Subcutaneous abdominal adipose tissue (tissue), 5 donors: Measurements from ENCODE around the gene NTSR1.

Experiments used
- H3K27ac ChIP-seq: one replicate; pipeline ENCODE4 v1.7.0; 2013; ENCODE audit warnings: low read depth, mild to moderate bottlenecking, inconsistent platforms, low read length, moderate library complexity
- H3K27me3 ChIP-seq, 5 donors: one replicate each; pipeline ENCODE4 v1.7.0; 2013; ENCODE audit warnings: low read length in 5 of 5, inconsistent platforms in 1 of 5; ENCODE audit not compliant: control insufficient read depth in 5 of 5, insufficient read depth in 4 of 5
- H3K36me3 ChIP-seq, 5 donors: one replicate each; pipeline ENCODE4 v1.7.0; 2013; ENCODE audit warnings: low read length in 5 of 5; ENCODE audit not compliant: control insufficient read depth in 5 of 5, insufficient read depth in 5 of 5
- H3K4me1 ChIP-seq, 5 donors: one replicate each; pipeline ENCODE4 v1.7.0; 2013; ENCODE audit warnings: low read length in 5 of 5, mild to moderate bottlenecking in 3 of 5, moderate library complexity in 1 of 5; ENCODE audit not compliant: control insufficient read depth in 5 of 5, insufficient read depth in 5 of 5
- H3K4me3 ChIP-seq, 5 donors: one replicate each; pipeline ENCODE4 v1.7.0; 2013; ENCODE audit warnings: low read length in 5 of 5, low read depth in 1 of 5
- H3K9ac ChIP-seq, 5 donors: one replicate each; pipeline ENCODE4 v1.7.0; 2013; ENCODE audit warnings: low read length in 5 of 5, mild to moderate bottlenecking in 4 of 5, moderate library complexity in 3 of 5
- H3K9me3 ChIP-seq, 5 donors: one replicate each; pipeline ENCODE4 v1.7.0; 2013; ENCODE audit warnings: low read length in 5 of 5; ENCODE audit not compliant: control insufficient read depth in 5 of 5
- donor health status: healthy.
- donor health status: healthy.
- donor health status: healthy.
- donor health status: healthy.
- donor health status: healthy.

Gene NTSR1

GRCh38 chr20:62741701-62742491 lies 33.3 kb downstream of the NTSR1 start:
- Histone ChIP-seq H3K36me3 (no peaks in the 10 kb centered on the region), H3K4me1 (peaks cover 0 to 25% (median 18%) of the 10 kb centered on the region in 5 donors), H3K4me3 (no peak overlapping the region), H3K27ac (no peak overlapping the region), H3K9ac (no peak overlapping the region), H3K27me3 (peaks cover 16 to 69% (median 39%) of the 10 kb centered on the region in 5 donors), H3K9me3 (no peaks in the 10 kb centered on the region)

- H3K27me3 ChIP-seq: peaks cover 16 to 63% (median 35%) of the 10 kb centered on the region in 5 donors
- no peaks in the 10 kb centered on the region for H3K9me3 ChIP-seq
- no peak overlapping the region for H3K27ac ChIP-seq
- H3K9ac ChIP-seq: no peak overlapping the region
- no peaks in the 10 kb centered on the region for H3K36me3 ChIP-seq
- H3K4me3 ChIP-seq: no peak overlapping the region
- H3K4me1 ChIP-seq: peaks cover 0 to 25% (median 18%) of the 10 kb centered on the region in 5 donors
Observed at GRCh38 chr20:62742550-62742949, 33.9 kb downstream of the NTSR1 start.

GRCh38 chr20:62742979-62743776 lies 34.5 kb downstream of the NTSR1 start:
- Histone ChIP-seq H3K4me3 (no peak overlapping the region), H3K9me3 (no peaks in the 10 kb centered on the region), H3K27me3 (peaks cover 12 to 62% (median 31%) of the 10 kb centered on the region in 5 donors), H3K36me3 (no peaks in the 10 kb centered on the region), H3K27ac (no peak overlapping the region), H3K4me1 (peaks cover 0 to 25% (median 18%) of the 10 kb centered on the region in 5 donors), H3K9ac (no peak overlapping the region)

GRCh38 chr20:62743777-62744317 lies 35.2 kb downstream of the NTSR1 start:
- no peak overlapping the region for H3K4me3 ChIP-seq
- peaks cover 0 to 6% (median 0%) of the 10 kb centered on the region in 5 donors for H3K9me3 ChIP-seq
- H3K27me3 ChIP-seq: peaks cover 10 to 59% (median 26%) of the 10 kb centered on the region in 5 donors
- no peak overlapping the region for H3K9ac ChIP-seq
- no peaks in the 10 kb centered on the region for H3K36me3 ChIP-seq
- H3K27ac ChIP-seq: no peak overlapping the region
- H3K4me1 ChIP-seq: peaks cover 0 to 25% (median 18%) of the 10 kb centered on the region in 5 donors

GRCh38 chr20:62744741-62745191 lies 36.1 kb downstream of the NTSR1 start:
- Histone ChIP-seq H3K9me3 (peaks cover 0 to 6% (median 0%) of the 10 kb centered on the region in 5 donors), H3K4me3 (no peak overlapping the region), H3K27me3 (peaks cover 10 to 51% (median 23%) of the 10 kb centered on the region in 5 donors), H3K9ac (no peak overlapping the region), H3K27ac (no peak overlapping the region), H3K36me3 (no peaks in the 10 kb centered on the region), H3K4me1 (peaks cover 0 to 18% (median 12%) of the 10 kb centered on the region in 5 donors)

- Histone ChIP-seq H3K4me1 (peaks cover 0 to 11% (median 6%) of the 10 kb centered on the region in 5 donors), H3K4me3 (no peak overlapping the region), H3K27ac (no peak overlapping the region), H3K9me3 (peaks cover 0 to 6% (median 0%) of the 10 kb centered on the region in 5 donors), H3K9ac (no peak overlapping the region), H3K27me3 (peaks cover 10 to 47% (median 23%) of the 10 kb centered on the region in 5 donors), H3K36me3 (no peaks in the 10 kb centered on the region)
Observed at GRCh38 chr20:62745279-62745951, 36.8 kb downstream of the NTSR1 start.

- Histone ChIP-seq H3K36me3 (no peaks in the 10 kb centered on the region), H3K4me3 (no peak overlapping the region), H3K27ac (no peak overlapping the region), H3K27me3 (peaks cover 10 to 42% (median 18%) of the 10 kb centered on the region in 5 donors), H3K9me3 (peaks cover 0 to 6% (median 0%) of the 10 kb centered on the region in 5 donors), H3K9ac (no peak overlapping the region), H3K4me1 (peaks cover 0 to 6% (median under 1%) of the 10 kb centered on the region in 5 donors)
Observed at GRCh38 chr20:62745952-62746288, 37.3 kb downstream of the NTSR1 start.

GRCh38 chr20:62748311-62748710 lies 39.7 kb downstream of the NTSR1 start:
- H3K27ac ChIP-seq: no peak overlapping the region

GRCh38 chr20:62749851-62750445 lies 41.3 kb downstream of the NTSR1 start:
- Histone ChIP-seq H3K9me3 (peaks cover 0 to 6% (median 0%) of the 10 kb centered on the region in 5 donors), H3K4me1 (no peaks in the 10 kb centered on the region), H3K36me3 (no peaks in the 10 kb centered on the region), H3K9ac (no peak overlapping the region), H3K27me3 (peaks cover 6 to 30% (median 21%) of the 10 kb centered on the region in 5 donors), H3K27ac (no peak overlapping the region), H3K4me3 (no peak overlapping the region)

More at GRCh38 chr20:62748311-62748710, 39.7 kb downstream of the NTSR1 start:
- Histone ChIP-seq H3K4me3 (no peak overlapping the region), H3K9me3 (peaks cover 0 to 6% (median 0%) of the 10 kb centered on the region in 5 donors), H3K9ac (no peak overlapping the region), H3K36me3 (no peaks in the 10 kb centered on the region), H3K4me1 (no peaks in the 10 kb centered on the region), H3K27me3 (peaks cover 9 to 29% (median 13%) of the 10 kb centered on the region in 5 donors)
